ENCODE results near the gene XPC. TPM values are rescaled to one million over a fixed set of nuclear protein-coding genes. Genes with fewer than 3 reads are reported as not detected.

XPC gene
- total RNA-seq, 2 experiments from 2014 or later, result 22.7 to 38.6 TPM

- Histone ChIP-seq H3K4me1 (ENCODE audit: insufficient read depth, low read length, poor library complexity, severe bottlenecking) (no peaks in the 10 kb centered on the region), H3K79me2 (ENCODE audit: insufficient read depth, low read depth, low read length) (no peaks in the 10 kb centered on the region), H4K20me1 (ENCODE audit: insufficient read depth, low read length) (0 out of 2 replicates have a peak, but pooled peaks cover 3% of the 10 kb centered on the region), H3K27ac (ENCODE audit: low read depth, low read length, poor library complexity, severe bottlenecking) (no peak overlapping the region), H3K9me2 (ENCODE audit: insufficient read depth, low read length) (no peaks in the 10 kb centered on the region), H3K9me3 (ENCODE audit: low read length) (no peaks in the 10 kb centered on the region), H3K36me3 (ENCODE audit: insufficient read depth, low read length) (peaks cover 33% of the 10 kb centered on the region), H2AFZ (ENCODE audit: low read length) (no peak overlapping the region), H3K4me2 (ENCODE audit: low read length) (no peak overlapping the region), H3K4me3 (ENCODE audit: low read depth, low read length, poor library complexity, severe bottlenecking) (no peak overlapping the region)
- TF ChIP-seq CTCF (conservative IDR thresholded peaks at IDR 0.05; ENCODE audit: low read length), result no peak
- no peak for TF ChIP-seq EZH2phosphoT487 (IDR thresholded peaks at IDR 0.05; ENCODE audit: borderline replicate concordance, low read depth, low read length)
- ChIA-PET POLR2A (no interaction called here), CTCF (ENCODE audit: unreplicated experiment) (no interaction called here)
- intact Hi-C loops (cut with micrococcal nuclease; ENCODE audit: unreplicated experiment), result no loop called here
- no peak for DNase-seq (ENCODE audit: low spot score)
- no TSS peak for BruUV-seq (replicated peaks)
Measured at GRCh38 chr3:14146381-14147065, 31.9 kb downstream of the XPC start.

GRCh38 chr3:14145670-14146380 lies 32.6 kb downstream of the XPC start:
- BruUV-seq (replicated peaks), result TSS peak; percentile 65
- intact Hi-C loops (cut with micrococcal nuclease; ENCODE audit: unreplicated experiment), result no loop called here
- Histone ChIP-seq H2AFZ (ENCODE audit: low read length) (no peak overlapping the region), H3K4me3 (ENCODE audit: low read depth, low read length, poor library complexity, severe bottlenecking) (no peak overlapping the region), H3K36me3 (ENCODE audit: insufficient read depth, low read length) (peaks cover 33% of the 10 kb centered on the region), H3K4me1 (ENCODE audit: insufficient read depth, low read length, poor library complexity, severe bottlenecking) (no peaks in the 10 kb centered on the region), H3K9me3 (ENCODE audit: low read length) (no peaks in the 10 kb centered on the region), H3K9me2 (ENCODE audit: insufficient read depth, low read length) (no peaks in the 10 kb centered on the region), H3K27ac (ENCODE audit: low read depth, low read length, poor library complexity, severe bottlenecking) (no peak overlapping the region), H3K4me2 (ENCODE audit: low read length) (no peak overlapping the region), H4K20me1 (ENCODE audit: insufficient read depth, low read length) (0 out of 2 replicates have a peak, but pooled peaks cover 3% of the 10 kb centered on the region), H3K79me2 (ENCODE audit: insufficient read depth, low read depth, low read length) (no peaks in the 10 kb centered on the region)
- TF ChIP-seq EZH2phosphoT487 (IDR thresholded peaks at IDR 0.05; ENCODE audit: borderline replicate concordance, low read depth, low read length) (no peak), CTCF (conservative IDR thresholded peaks at IDR 0.05; ENCODE audit: low read length) (no peak)
- CTCF ChIA-PET (ENCODE audit: unreplicated experiment), result no interaction called here
- POLR2A ChIA-PET, result interaction anchor here (0.7 kb wide), 2 partner anchors 27 to 1397 kb away, joined by 3 read pairs; no protein-coding TSS in a partner anchor
- DNase-seq (ENCODE audit: low spot score), result no peak

- H3K36me3 ChIP-seq (ENCODE audit: insufficient read depth, low read length), result peaks cover 33% of the 10 kb centered on the region
- no peak for DNase-seq (ENCODE audit: low spot score)
- H3K4me1 ChIP-seq (ENCODE audit: insufficient read depth, low read length, poor library complexity, severe bottlenecking), result no peaks in the 10 kb centered on the region
- H3K9me2 ChIP-seq (ENCODE audit: insufficient read depth, low read length), result no peaks in the 10 kb centered on the region
- TF ChIP-seq EZH2phosphoT487 (IDR thresholded peaks at IDR 0.05; ENCODE audit: borderline replicate concordance, low read depth, low read length) (no peak), CTCF (conservative IDR thresholded peaks at IDR 0.05; ENCODE audit: low read length) (no peak)
- H3K4me2 ChIP-seq (ENCODE audit: low read length), result no peak overlapping the region
- BruUV-seq (replicated peaks), result no TSS peak
- CTCF ChIA-PET (ENCODE audit: unreplicated experiment), result no interaction called here
- no peak overlapping the region for H3K27ac ChIP-seq (ENCODE audit: low read depth, low read length, poor library complexity, severe bottlenecking)
- no peak overlapping the region for H3K4me3 ChIP-seq (ENCODE audit: low read depth, low read length, poor library complexity, severe bottlenecking)
- H4K20me1 ChIP-seq (ENCODE audit: insufficient read depth, low read length), result 0 out of 2 replicates have a peak, but pooled peaks cover 3% of the 10 kb centered on the region
- no peaks in the 10 kb centered on the region for H3K9me3 ChIP-seq (ENCODE audit: low read length)
- no peaks in the 10 kb centered on the region for H3K79me2 ChIP-seq (ENCODE audit: insufficient read depth, low read depth, low read length)
- POLR2A ChIA-PET, result interaction anchor here (0.6 to 0.7 kb wide), 3 partner anchors 28 to 1398 kb away, joined by 3 read pairs; no protein-coding TSS in a partner anchor
- no peak overlapping the region for H2AFZ ChIP-seq (ENCODE audit: low read length)
- intact Hi-C loops (cut with micrococcal nuclease; ENCODE audit: unreplicated experiment), result no loop called here
Measured at GRCh38 chr3:14145236-14145635, 33.2 kb downstream of the XPC start.

Data from OCI-LY7 (cell line).